GM12874 (cell line): ENCODE measurements around the gene CHST8.

Experiments used
- TF ChIP-seq, protein P1 (sequence below): IDR thresholded peaks from 2 replicates; pipeline ENCODE4 v1.5.1; 2011; ENCODE audit warnings: low read depth, mild to moderate bottlenecking, control low read depth, low read length, moderate library complexity; ENCODE audit not compliant: insufficient read depth

Gene CHST8

DNA sequence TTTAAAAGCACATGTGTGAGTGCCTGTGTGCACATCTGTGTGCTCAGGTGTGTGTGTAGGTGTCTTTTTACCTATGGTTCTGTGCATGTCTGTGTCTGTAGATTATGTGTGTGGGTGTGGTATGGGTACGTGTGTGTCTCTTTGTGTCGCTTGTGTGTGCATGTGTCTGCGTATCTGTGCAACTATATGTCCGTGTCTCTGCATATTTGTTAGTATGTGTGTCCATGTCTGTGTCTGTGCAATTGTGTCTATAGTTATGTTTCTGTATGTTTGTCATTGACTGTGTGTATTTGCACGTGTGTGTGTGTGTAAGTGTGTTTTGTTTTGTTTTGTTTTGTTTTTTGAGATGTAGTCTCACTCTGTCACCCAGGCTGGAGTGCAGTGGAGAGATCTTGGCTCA is 167.6 kb downstream of the CHST8 start:
- TF ChIP-seq, protein P1, sequence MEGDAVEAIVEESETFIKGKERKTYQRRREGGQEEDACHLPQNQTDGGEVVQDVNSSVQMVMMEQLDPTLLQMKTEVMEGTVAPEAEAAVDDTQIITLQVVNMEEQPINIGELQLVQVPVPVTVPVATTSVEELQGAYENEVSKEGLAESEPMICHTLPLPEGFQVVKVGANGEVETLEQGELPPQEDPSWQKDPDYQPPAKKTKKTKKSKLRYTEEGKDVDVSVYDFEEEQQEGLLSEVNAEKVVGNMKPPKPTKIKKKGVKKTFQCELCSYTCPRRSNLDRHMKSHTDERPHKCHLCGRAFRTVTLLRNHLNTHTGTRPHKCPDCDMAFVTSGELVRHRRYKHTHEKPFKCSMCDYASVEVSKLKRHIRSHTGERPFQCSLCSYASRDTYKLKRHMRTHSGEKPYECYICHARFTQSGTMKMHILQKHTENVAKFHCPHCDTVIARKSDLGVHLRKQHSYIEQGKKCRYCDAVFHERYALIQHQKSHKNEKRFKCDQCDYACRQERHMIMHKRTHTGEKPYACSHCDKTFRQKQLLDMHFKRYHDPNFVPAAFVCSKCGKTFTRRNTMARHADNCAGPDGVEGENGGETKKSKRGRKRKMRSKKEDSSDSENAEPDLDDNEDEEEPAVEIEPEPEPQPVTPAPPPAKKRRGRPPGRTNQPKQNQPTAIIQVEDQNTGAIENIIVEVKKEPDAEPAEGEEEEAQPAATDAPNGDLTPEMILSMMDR = no peak

DNA sequence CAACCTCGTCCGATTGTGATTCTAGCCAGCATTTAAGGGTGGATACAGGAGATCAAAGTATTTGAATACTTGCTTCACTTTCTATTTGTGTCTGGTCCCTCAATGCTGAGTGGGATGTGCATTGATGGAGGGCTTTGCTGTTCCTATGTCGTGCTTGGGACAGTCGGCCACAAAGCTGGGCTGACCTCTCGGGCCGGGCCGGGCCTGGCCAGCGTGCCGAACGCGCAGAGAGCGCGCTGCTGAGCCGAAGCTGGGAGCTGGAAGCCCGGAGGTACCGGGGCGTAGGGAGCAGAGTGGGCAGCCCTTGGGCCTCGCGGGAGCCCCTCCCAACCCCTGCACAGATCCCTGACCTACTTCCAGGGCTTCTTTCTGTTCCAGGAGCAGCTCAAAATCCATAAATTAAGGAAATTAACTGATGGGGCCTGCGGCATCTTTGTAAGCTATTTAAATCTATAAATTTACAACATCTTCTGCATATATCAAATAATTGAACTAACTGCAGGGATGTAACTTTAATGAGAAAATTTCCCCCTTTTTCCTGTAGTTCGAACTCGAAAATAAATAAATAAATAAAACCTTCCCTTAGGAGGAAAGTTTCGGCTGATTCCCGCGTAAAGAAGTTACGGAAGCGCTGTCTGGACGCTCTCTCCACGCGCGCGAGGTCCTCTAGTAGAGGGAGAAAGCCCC is 173.1 kb downstream of the CHST8 start:
- TF ChIP-seq, protein P1 = no peak

DNA sequence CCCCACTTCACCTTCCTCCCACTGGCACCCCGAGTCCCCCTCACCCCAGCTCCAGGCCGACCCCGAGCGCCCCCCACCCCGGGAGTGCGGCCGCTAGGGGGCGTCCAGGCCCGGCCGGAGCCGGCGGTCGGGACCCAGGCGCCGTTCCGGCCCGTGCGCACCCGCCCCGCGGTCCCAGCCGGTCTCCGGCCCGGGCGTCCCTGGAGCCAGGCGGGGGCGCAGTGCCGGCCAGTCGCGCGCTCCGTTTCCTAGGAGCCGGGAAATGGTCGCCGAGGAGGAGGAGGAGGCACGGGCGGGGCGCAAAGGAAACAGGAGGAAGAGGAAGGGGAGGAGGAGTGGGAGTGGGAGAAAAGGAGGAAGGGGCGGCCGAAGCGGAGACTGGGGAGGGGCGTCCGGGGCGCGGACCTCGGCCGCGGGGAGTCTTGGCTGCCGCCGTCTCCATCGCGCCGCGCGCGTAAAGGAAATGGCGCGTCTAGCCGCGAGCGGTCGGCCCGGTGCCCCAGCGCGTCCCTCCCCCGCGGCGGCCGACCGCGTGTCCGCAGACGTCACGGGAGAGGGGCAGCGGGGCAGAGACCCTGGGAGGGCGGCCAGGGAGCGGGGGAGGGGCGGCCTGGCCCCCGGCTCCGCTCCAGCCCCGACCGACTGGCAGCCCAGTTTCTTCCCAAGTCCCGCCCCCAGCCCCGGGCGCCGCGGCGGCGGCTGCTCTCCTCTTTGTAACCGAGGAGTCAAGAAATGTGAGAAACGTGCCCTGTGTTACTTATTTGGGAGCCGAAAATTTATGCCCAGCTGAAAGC is 173.8 kb downstream of the CHST8 start:
- TF ChIP-seq, protein P1 = peak; percentile 85

DNA sequence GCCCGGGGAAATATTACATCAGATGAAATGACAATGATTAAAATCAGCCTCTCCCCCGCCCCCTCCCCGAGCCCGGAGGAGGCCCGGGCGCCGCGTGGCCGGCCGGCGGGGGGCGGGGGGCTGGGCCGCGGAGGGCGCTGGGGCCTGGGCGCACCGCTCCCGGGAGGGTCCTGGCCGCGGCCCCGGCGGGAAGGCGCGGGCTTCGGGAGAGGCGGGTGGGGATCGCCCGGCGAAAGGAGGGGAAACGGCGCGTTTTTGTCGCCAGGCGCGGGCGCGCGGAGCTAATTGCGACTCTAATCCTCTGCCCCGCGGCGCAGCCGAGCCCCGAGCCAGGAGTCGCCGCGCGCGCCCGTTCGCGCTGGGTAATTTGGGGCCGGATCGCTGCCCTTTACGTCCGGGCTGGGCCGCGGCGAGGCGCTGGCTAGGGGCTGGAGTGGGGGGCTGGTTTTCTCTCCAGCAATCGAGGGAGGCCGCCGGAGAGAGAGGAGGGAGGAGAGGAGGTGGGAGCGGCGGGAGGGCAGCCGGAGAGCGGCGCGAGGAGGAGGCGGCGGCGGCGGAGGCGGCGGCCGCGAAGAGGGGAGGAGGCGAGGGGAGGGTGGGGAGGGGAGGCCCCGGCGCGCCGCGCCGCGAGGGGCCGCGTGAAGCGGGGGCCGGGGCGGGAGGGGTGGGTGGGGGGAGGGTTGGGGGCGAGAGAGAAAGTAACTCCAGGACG is 174.6 kb downstream of the CHST8 start, which contains the start of gene KCTD15:
Gene KCTD15, plus strand, starts transcription at position 707 of the 712 bp plus-strand sequence. CDS start 3,585 bp downstream, outside the sequence.
- TF ChIP-seq, protein P1 = no peak

DNA sequence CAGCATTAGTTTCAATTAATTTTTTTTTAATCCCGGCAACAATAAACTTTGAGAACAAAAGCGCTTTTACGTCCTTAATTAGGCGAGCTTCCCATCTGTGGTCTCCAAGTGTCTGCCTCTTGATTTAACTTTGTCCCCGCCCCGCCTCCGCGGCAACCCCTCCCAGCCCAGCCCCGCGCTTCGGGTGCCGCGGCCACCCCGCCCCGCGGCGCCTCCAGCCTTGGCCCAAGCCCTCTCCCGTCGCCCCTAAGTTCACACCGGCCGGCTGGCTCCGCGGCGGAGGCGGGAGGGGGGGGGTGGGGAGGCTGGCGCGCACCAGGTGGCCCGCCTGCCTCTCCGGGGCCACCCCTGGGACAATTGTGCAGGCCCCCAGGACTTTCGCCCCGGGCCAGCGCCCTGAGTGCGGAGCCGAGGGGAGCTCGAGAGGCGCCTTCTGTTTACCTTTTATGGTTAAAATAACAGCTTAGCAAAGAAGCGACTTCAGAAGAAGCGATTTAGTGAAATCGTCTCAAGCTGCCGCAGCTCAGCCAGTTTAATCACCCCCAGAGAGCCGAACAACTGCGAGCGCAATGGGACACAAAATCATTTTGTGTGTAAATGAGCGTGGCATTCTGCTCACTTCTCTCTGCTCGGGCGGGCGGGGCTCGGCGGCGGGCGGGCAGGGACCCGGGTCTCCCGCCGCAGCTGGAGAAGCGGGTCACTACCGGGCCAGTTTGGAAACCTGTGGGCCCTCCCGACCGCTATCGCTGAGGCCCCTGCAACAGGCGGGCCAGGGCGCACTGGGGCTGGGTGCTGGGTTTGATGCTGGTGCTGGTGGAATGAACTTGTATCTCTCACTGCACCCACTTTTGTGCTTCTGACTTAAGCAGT is 176.3 kb downstream of the CHST8 start:
- TF ChIP-seq, protein P1 = no peak

DNA sequence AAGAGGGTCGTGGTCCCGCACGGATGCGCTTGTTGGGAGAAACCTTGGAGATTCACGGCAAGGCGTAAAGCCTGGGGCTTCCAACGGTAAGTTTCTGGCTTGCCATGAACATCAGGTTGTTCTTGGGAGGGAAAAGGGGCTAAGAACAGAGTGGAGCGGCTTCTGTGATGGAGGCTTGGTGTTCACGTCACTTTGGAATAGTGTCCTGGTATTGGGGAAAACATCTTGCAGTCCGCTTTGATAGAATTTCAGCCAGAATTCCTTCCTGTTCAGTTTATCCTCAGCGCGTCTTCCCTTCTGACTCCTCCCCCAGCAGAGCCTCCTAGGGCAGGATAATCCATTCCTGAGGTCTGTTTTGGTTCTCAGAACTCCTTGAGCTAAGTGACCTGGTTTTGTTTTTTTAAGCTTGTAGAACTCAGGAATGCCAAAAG is 176.9 kb downstream of the CHST8 start:
- TF ChIP-seq, protein P1 = no peak
